GM19035 (cell line): ENCODE measurements around the gene ARID1A.
"Not testable (repeated sequence)": the region's sequence is repeated elsewhere in the genome, so short reads cannot be mapped to it uniquely, and the experiment has no call there.

ENCODE experiments used
- ATAC-seq: cut with Tn5 transposase; IDR thresholded peaks from one replicate; pipeline ENCODE4 v1.9.1; 2021; ENCODE audit not compliant: unreplicated experiment

Gene ARID1A

GRCh38 chr1:26697978-26698849, 2.4 kb downstream of the ARID1A start:
- no peak for ATAC-seq

GRCh38 chr1:26700711-26701110, 4.9 kb downstream of the ARID1A start:
- no peak for ATAC-seq

- no peak for ATAC-seq
Observed at GRCh38 chr1:26701266-26701994, 5.6 kb downstream of the ARID1A start.

- ATAC-seq: no peak
Observed at GRCh38 chr1:26701995-26702679, 6.3 kb downstream of the ARID1A start.

GRCh38 chr1:26702680-26703038, 6.8 kb downstream of the ARID1A start:
- no peak for ATAC-seq

GRCh38 chr1:26703478-26703877, 7.7 kb downstream of the ARID1A start:
- no peak for ATAC-seq

- no peak for ATAC-seq
Observed at GRCh38 chr1:26704629-26705028, 8.8 kb downstream of the ARID1A start.

- ATAC-seq: not testable (repeated sequence)
Observed at GRCh38 chr1:26705227-26705626, 9.4 kb downstream of the ARID1A start.

GRCh38 chr1:26705788-26706311, 10.0 kb downstream of the ARID1A start:
- ATAC-seq: no peak

- no peak for ATAC-seq
Observed at GRCh38 chr1:26706315-26706714, 10.5 kb downstream of the ARID1A start.

GRCh38 chr1:26710811-26711210, 15.0 kb downstream of the ARID1A start:
- no peak for ATAC-seq

GRCh38 chr1:26711777-26712176, 16.0 kb downstream of the ARID1A start:
- no peak for ATAC-seq

- ATAC-seq: no peak
Observed at GRCh38 chr1:26717017-26717491, 21.2 kb downstream of the ARID1A start.

- ATAC-seq: no peak
Observed at GRCh38 chr1:26719205-26719604, 23.4 kb downstream of the ARID1A start.

GRCh38 chr1:26721669-26722355, 26.0 kb downstream of the ARID1A start:
- ATAC-seq: no peak

- no peak for ATAC-seq
Observed at GRCh38 chr1:26723013-26723991, 27.5 kb downstream of the ARID1A start.

- no peak for ATAC-seq
Observed at GRCh38 chr1:26724118-26724517, 28.3 kb downstream of the ARID1A start.

GRCh38 chr1:26724926-26725325, 29.1 kb downstream of the ARID1A start:
- ATAC-seq: no peak

GRCh38 chr1:26725904-26726303, 30.1 kb downstream of the ARID1A start:
- ATAC-seq: not testable (repeated sequence)

- ATAC-seq: no peak
Observed at GRCh38 chr1:26726784-26727183, 31.0 kb downstream of the ARID1A start.
